Measurements from ENCODE around the gene TSPAN12. TPM values are rescaled to one million over a fixed set of nuclear protein-coding genes. Genes with fewer than 3 reads are reported as not detected.

TSPAN12 gene
- total RNA-seq, 4 donors from 2014 or later: 6.5 to 17.7 (median 10.1) TPM

GRCh38 chr7:120860156-120860555 lies 2.2 kb upstream of the TSPAN12 start:
- Histone ChIP-seq H3K36me3 (no peaks in the 10 kb centered on the region), H3K27me3 (no peaks in the 10 kb centered on the region), H3K27ac (replicated peaks in 1 of 4) (no peak overlapping the region), H3K9me3 (no peaks in the 10 kb centered on the region), H3K4me1 (peaks cover 5 to 19% (median 11%) of the 10 kb centered on the region in 4 donors), H3K4me3 (no peak overlapping the region)
- WGBS: 93% methylated on average over 2 of the region's 2 CpGs
- intact Hi-C loops (cut with DNase I): no loop called here
- DNase-seq (ENCODE audit: extremely low spot score): no peak
- TF ChIP-seq, protein P1, sequence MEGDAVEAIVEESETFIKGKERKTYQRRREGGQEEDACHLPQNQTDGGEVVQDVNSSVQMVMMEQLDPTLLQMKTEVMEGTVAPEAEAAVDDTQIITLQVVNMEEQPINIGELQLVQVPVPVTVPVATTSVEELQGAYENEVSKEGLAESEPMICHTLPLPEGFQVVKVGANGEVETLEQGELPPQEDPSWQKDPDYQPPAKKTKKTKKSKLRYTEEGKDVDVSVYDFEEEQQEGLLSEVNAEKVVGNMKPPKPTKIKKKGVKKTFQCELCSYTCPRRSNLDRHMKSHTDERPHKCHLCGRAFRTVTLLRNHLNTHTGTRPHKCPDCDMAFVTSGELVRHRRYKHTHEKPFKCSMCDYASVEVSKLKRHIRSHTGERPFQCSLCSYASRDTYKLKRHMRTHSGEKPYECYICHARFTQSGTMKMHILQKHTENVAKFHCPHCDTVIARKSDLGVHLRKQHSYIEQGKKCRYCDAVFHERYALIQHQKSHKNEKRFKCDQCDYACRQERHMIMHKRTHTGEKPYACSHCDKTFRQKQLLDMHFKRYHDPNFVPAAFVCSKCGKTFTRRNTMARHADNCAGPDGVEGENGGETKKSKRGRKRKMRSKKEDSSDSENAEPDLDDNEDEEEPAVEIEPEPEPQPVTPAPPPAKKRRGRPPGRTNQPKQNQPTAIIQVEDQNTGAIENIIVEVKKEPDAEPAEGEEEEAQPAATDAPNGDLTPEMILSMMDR (IDR thresholded peaks at IDR 0.05): no peak
- TF ChIP-seq EP300 (IDR thresholded peaks at IDR 0.05) (no peak), POLR2AphosphoS5 (IDR thresholded peaks at IDR 0.05) (no peak)

GRCh38 chr7:120859459-120859858 lies 1.5 kb upstream of the TSPAN12 start:
- intact Hi-C loops (cut with DNase I): loop anchor here (5.0 kb wide), 2 partner anchors 52 to 93 kb away; partner anchors contain the start of gene ING3
- DNase-seq (ENCODE audit: extremely low spot score): no peak
- TF ChIP-seq EP300 (IDR thresholded peaks at IDR 0.05) (no peak), POLR2AphosphoS5 (IDR thresholded peaks at IDR 0.05) (no peak)
- TF ChIP-seq, protein P1 (IDR thresholded peaks at IDR 0.05): no peak
- H3K9me3 ChIP-seq: no peaks in the 10 kb centered on the region
- H3K27ac ChIP-seq (replicated peaks in 1 of 4): no peak overlapping the region
- H3K36me3 ChIP-seq: no peaks in the 10 kb centered on the region
- H3K4me1 ChIP-seq: peaks cover 5 to 19% (median 11%) of the 10 kb centered on the region in 4 donors
- 83% methylated on average over 6 of the region's 6 CpGs for WGBS
- no peak overlapping the region for H3K4me3 ChIP-seq
- H3K27me3 ChIP-seq: no peaks in the 10 kb centered on the region

DNA sequence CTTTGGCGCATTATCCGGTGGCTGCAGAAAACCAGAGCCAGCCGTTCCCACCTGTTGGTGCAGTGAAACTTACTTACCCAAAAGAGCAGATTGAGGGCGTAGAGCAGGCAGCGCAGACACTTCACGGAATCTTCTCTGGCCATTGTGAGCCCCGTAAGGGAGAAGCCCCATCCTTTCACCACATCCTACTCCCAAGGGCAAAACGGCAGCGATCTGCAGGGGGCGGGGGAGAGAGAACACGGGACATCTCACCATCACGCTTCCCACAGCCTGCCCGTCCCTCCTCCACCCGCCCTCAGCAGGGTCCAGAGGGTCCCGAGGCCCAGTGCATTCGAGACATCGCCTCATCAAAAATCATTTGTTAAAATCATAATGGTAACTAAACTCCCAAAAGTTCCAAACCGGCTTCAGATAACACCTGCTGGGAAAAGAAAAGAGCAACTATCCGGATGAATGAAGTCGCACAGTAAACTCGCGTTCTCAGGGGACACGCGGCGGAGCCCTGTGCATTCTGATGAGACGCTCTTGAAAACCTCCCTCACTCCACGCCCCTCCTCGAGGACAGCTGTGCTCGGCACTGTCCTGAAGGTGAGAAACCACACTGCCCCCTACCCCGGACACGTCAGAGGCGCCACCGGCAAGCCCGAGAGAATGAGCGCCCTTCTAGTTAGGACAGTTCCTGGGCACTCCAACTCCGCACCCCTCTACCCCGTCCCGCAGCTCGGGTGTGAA lies 1.2 kb downstream of the TSPAN12 start:
- no peak for DNase-seq (ENCODE audit: extremely low spot score)
- peaks cover 5 to 19% (median 11%) of the 10 kb centered on the region in 4 donors for H3K4me1 ChIP-seq
- TF ChIP-seq, protein P1 (IDR thresholded peaks at IDR 0.05): peak in 1 of 3 experiments; percentile 9
- TF ChIP-seq EP300 (IDR thresholded peaks at IDR 0.05): no peak
- H3K27me3 ChIP-seq: no peaks in the 10 kb centered on the region
- H3K9me3 ChIP-seq: no peaks in the 10 kb centered on the region
- H3K27ac ChIP-seq (replicated peaks in 1 of 4): peak overlapping the region; percentile 82 to 93 (median 84)
- H3K4me3 ChIP-seq: peak overlapping the region; percentile 68 to 81 (median 74)
- WGBS: 3% methylated on average over 29 of the region's 39 CpGs
- H3K36me3 ChIP-seq: no peaks in the 10 kb centered on the region
- intact Hi-C loops (cut with DNase I): loop anchor here (5.0 kb wide), 2 partner anchors 49 to 96 kb away; partner anchors contain the start of gene ING3

GRCh38 chr7:120856198-120856597 lies 1.7 kb downstream of the TSPAN12 start:
- Histone ChIP-seq H3K27me3 (no peaks in the 10 kb centered on the region), H3K36me3 (no peaks in the 10 kb centered on the region), H3K27ac (replicated peaks in 1 of 4) (no peak overlapping the region), H3K4me1 (peaks cover 5 to 19% (median 11%) of the 10 kb centered on the region in 4 donors), H3K9me3 (no peaks in the 10 kb centered on the region), H3K4me3 (peak overlapping the region; percentile 68 to 81 (median 74))
- TF ChIP-seq EP300 (IDR thresholded peaks at IDR 0.05) (no peak), POLR2AphosphoS5 (IDR thresholded peaks at IDR 0.05) (no peak), POLR2A (IDR thresholded peaks at IDR 0.05; ENCODE audit: low read depth) (no peak)
- TF ChIP-seq, protein P1 (IDR thresholded peaks at IDR 0.05): no peak
- intact Hi-C loops (cut with DNase I): loop anchor here (5.0 kb wide), 2 partner anchors 49 to 96 kb away; partner anchors contain the start of gene ING3
- DNase-seq (ENCODE audit: extremely low spot score): no peak
- WGBS: 77% methylated on average over 5 of the region's 5 CpGs
